Purkinje cell (primary cell): ENCODE measurements around the gene SAMSN1. TPM values are rescaled to one million over a fixed set of nuclear protein-coding genes. Genes with fewer than 3 reads are reported as not detected.

Experiments
- polyA plus RNA-seq: library from polyadenylated mRNA; unstranded; fragments of >200 nt; fragmentation: Nextera tagmentation; gene quantifications from 2 replicates; pipeline ENCODE4 v1.2.1, GENCODE V29; 2014

Gene SAMSN1
- not detected in 2 replicates for polyA plus RNA-seq

DNA sequence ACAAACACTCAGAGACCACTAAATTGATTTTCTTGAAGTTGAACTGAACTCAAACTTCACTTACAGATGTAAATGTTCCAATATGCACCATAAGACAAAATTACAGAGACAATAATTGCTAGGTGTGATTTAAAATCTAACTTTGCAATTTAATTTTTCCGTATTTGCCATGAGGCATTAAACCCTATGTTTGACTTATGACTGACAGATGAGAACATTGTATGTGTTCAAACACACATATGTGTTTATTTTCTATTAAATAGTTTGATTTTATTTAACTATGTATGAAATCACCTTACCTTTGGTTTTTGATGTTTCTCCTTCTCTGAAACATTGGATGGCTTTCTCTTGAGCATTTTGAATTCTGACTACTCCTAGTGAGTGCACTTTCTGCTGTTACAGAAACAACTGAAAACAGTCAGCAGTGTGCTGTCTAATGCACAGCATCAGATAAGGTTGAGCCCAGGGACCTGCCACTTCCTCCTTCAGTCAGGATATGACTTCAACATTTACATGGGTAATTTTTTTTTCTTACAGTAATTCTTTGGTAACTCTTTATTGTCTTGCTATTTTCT, at the start of gene SAMSN1:
Gene SAMSN1 (minus strand): TSS at position 410 of the 575 bp plus-strand sequence. CDS start 54 bp downstream, at position 356.

Other genes with a start within 250 kb of the SAMSN1 start
- 114 and 119 TPM in 2 replicates for gene HSPA13, start 163.2 kb downstream of the SAMSN1 start, polyA plus RNA-seq